ENCODE data around the gene SCN1A. TPM values are rescaled to one million over a fixed set of nuclear protein-coding genes. Genes with fewer than 3 reads are reported as not detected.

SCN1A gene
- total RNA-seq, 4 donors from 2014 or later, result 0.41 TPM; not detected in 3

DNA sequence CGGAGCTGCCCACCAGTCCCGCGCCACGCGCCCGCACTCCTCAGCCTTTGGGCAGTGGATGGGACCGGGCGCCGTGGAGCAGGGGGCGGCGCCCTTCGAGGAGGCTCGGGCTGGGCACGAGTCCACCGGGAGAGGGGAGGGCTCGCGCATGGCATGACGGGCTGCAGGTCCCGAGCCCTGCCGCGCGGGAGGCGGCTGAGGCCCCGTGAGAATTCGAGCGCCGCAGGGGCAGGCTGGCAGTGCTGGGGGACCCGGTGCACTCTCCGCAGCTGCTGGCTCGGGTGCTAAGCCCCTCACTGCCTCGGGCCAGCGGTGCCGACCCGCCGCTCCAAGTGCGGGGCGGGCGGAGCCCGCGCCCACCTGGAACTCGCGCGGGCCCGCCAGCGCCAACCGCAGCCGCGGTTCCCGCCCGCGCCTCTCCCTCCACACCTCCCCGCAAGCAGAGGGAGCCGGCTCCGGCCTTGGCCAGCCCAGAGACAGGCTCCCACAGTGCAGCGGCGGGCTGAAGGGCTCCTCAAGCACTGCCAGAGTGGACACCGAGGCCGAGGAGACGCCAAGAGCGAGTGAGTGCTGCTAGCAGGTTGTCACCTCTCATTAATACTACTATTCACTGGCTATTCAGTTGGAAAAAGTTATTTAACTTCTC is 170.7 kb downstream of the SCN1A start:
- Histone ChIP-seq H3K4me1 (no peaks in the 10 kb centered on the region), H3K36me3 (no peaks in the 10 kb centered on the region), H3K9me3 (no peaks in the 10 kb centered on the region), H3K4me3 (no peak overlapping the region), H3K27me3 (no peaks in the 10 kb centered on the region), H3K27ac (no peak overlapping the region)
- DNase-seq, result no peak
- TF ChIP-seq, protein P1, sequence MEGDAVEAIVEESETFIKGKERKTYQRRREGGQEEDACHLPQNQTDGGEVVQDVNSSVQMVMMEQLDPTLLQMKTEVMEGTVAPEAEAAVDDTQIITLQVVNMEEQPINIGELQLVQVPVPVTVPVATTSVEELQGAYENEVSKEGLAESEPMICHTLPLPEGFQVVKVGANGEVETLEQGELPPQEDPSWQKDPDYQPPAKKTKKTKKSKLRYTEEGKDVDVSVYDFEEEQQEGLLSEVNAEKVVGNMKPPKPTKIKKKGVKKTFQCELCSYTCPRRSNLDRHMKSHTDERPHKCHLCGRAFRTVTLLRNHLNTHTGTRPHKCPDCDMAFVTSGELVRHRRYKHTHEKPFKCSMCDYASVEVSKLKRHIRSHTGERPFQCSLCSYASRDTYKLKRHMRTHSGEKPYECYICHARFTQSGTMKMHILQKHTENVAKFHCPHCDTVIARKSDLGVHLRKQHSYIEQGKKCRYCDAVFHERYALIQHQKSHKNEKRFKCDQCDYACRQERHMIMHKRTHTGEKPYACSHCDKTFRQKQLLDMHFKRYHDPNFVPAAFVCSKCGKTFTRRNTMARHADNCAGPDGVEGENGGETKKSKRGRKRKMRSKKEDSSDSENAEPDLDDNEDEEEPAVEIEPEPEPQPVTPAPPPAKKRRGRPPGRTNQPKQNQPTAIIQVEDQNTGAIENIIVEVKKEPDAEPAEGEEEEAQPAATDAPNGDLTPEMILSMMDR (IDR thresholded peaks at IDR 0.05), result no peak
- intact Hi-C loops (cut with DNase I; ENCODE audit: low total_unique reads), result no loop called here

DNA sequence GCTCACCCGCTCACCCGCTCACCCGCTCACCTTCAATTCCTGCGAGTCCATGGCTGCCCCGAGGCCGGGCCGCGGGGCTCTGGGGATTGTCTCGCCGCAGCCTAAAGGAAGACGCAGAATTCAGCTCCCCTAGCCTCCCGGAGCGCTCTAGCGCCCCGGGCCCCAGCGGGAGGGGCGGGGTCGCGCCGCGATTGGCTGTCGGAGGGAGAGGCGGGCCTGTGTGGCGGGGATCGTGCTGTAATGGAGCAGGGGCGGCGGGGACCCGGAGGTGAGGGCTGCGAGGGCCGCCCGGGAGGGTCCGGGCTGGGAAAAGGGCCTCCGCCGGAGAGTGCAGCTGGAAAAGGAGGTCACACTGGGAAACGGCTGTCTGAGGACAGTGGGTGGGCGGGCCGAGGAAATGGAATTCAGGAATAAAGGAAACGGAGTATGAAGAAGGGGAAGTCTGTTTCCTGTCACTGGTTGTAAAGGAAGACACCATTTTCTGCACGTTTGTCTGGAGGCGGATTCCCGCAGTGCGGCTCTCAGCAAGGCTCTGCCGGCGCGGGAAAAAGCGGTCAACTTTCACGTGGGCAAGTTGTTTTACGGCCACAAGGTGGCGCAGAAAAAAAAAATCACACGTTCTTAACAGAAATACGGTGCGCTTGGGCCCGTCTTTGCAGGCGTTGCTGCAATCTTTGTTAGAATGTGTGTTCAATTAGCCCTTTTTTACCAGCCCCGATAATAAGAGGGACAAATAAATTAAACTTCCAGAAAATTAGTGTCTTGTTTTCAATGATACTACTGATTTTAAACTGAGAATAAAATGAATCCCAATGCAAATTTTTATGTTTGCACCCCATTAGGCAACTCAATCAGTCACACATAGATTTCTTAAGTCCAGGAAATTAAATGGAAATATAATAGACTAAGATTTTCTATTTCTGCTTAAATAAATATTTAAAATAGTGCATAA is 173.9 kb downstream of the SCN1A start, which contains the start of gene TTC21B:
Gene TTC21B, minus strand, starts transcription at position 122 of the 952 bp plus-strand sequence. Its CDS starts 71 bp downstream, at position 51.
- DNase-seq, result peak; percentile 93 to 94
- Histone ChIP-seq H3K9me3 (no peaks in the 10 kb centered on the region), H3K27me3 (no peaks in the 10 kb centered on the region), H3K4me1 (no peaks in the 10 kb centered on the region), H3K27ac (peak within 1 kb of the TSS; percentile 84 to 90), H3K4me3 (peak within 1 kb of the TSS; percentile 69 to 88), H3K36me3 (no peaks in the 10 kb centered on the region)
- TF ChIP-seq, protein P1 (IDR thresholded peaks at IDR 0.05), result peak; percentile 58 to 84 (median 72)
- peak; percentile 54 to 75 for TF ChIP-seq POLR2A (IDR thresholded peaks at IDR 0.05)
- intact Hi-C loops (cut with DNase I; ENCODE audit: low total_unique reads), result no loop called here

DNA sequence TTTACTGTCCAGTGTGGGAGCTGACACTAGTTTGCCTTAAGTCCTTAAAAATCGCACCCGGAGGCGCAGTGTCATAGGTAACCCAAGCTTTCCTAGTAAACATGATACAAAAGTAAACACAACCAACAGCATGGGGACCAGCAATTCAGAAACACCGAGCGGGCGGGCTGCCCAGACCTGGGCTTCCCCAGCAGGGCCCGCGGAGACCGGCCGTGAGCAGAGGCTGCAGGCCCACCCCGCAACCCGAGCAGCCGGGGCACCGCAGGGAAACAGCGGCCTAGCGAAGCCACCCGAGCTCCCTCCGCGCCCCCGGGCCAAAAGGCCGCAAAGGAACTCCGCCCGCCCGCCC is 174.5 kb downstream of the SCN1A start:
- intact Hi-C loops (cut with DNase I; ENCODE audit: low total_unique reads), result no loop called here
- TF ChIP-seq, protein P1 (IDR thresholded peaks at IDR 0.05), result no peak
- TF ChIP-seq POLR2A (IDR thresholded peaks at IDR 0.05), result no peak
- DNase-seq, result no peak

DNA sequence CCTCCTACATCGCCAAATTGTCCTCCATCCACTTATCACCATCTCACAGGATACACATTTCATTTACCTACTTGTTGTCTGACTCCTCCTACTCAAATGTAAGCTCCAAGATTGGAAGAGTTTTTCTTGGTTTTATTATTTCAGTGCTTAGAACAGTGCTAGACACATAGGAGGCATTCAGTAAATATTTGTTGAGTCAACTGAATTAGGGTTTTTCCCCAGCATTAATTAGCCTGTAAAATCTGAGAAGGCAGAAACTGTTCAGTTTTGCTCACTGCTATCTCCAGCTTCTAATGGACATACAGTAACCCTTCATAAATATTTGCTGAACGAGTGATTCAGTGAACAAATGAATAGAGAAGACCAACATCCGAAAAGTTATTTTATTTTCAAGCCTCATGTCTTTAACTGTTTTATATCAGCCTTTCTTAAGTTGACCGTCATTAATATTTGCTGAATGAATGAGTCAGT is 175.0 kb downstream of the SCN1A start:
- no peaks in the 10 kb centered on the region for H3K36me3 ChIP-seq
- H3K27me3 ChIP-seq, result no peaks in the 10 kb centered on the region
- H3K4me1 ChIP-seq, result no peaks in the 10 kb centered on the region
- TF ChIP-seq POLR2A (IDR thresholded peaks at IDR 0.05), result no peak
- TF ChIP-seq, protein P1 (IDR thresholded peaks at IDR 0.05), result no peak
- H3K27ac ChIP-seq, result peak overlapping the region; percentile 84 to 90
- DNase-seq, result no peak
- intact Hi-C loops (cut with DNase I; ENCODE audit: low total_unique reads), result no loop called here
- H3K9me3 ChIP-seq, result no peaks in the 10 kb centered on the region
- H3K4me3 ChIP-seq, result peak overlapping the region; percentile 69 to 88

More for the DNA sequence above, 174.5 kb downstream of the SCN1A start:
- Histone ChIP-seq H3K9me3 (no peaks in the 10 kb centered on the region), H3K27me3 (no peaks in the 10 kb centered on the region), H3K4me1 (no peaks in the 10 kb centered on the region), H3K4me3 (peak overlapping the region; percentile 69 to 88), H3K36me3 (no peaks in the 10 kb centered on the region), H3K27ac (peak overlapping the region; percentile 84 to 90)

DNA sequence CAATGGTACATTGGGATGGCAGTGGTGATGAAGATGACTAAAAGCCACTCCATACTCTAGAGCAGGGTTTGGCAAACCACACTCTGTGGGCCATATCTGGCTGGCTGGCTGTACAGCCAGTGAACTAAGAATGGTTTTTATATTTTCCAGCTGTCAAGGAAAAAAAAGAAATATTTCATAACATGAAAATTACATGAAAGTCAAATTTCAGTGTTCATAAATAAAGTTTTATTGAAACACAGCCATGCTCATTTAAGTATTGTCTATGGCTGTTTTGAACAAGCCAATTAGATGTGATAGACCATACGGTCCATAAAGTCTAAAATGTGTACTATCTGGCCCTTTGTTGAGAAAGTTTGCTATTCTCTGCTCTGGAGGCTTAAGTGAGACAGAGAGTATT is 175.7 kb downstream of the SCN1A start:
- TF ChIP-seq, protein P1 (IDR thresholded peaks at IDR 0.05), result no peak
- no peaks in the 10 kb centered on the region for H3K4me1 ChIP-seq
- DNase-seq, result no peak
- H3K27me3 ChIP-seq, result no peaks in the 10 kb centered on the region
- H3K27ac ChIP-seq, result no peak overlapping the region
- H3K9me3 ChIP-seq, result no peaks in the 10 kb centered on the region
- no peak overlapping the region for H3K4me3 ChIP-seq
- intact Hi-C loops (cut with DNase I; ENCODE audit: low total_unique reads), result no loop called here
- no peaks in the 10 kb centered on the region for H3K36me3 ChIP-seq
